HepG2 (cell line): ENCODE data around the gene PPP1R27. TPM values are rescaled to one million over a fixed set of nuclear protein-coding genes. Genes with fewer than 3 reads are reported as not detected.
A peak's percentile ranks its signal among the peaks of the same experiment; 100 is the strongest.

ENCODE experiments used
- ADNP ChIP-seq: sonication (generic); formaldehyde crosslinking; IDR thresholded peaks from 2 replicates; pipeline ENCODE4 v1.4.0; 2020; ENCODE audit warnings: missing genetic modification reagents
- BCL3 ChIP-seq: sonication (generic); formaldehyde crosslinking; IDR thresholded peaks from 2 replicates; pipeline ENCODE4 v1.5.1; 2020; ENCODE audit warnings: mild to moderate bottlenecking, missing genetic modification reagents, moderate library complexity
- CCDC6 ChIP-seq: sonication (generic); formaldehyde crosslinking; IDR thresholded peaks from 2 replicates; pipeline ENCODE4 v1.8.1; 2022; ENCODE audit warnings: mild to moderate bottlenecking, missing genetic modification reagents, moderate library complexity
- JUN ChIP-seq: sonication (generic); formaldehyde crosslinking; IDR thresholded peaks from 2 replicates; pipeline ENCODE4 v1.4.0; 2020; ENCODE audit warnings: mild to moderate bottlenecking, missing genetic modification reagents
- MAFK ChIP-seq, 2 experiments: IDR thresholded peaks in 1 of 2; conservative IDR thresholded peaks in 1 of 2; 2 replicates each; pipeline ENCODE4 v1.6.1; 2011; ENCODE audit warnings: improper control_type of control experiment in 2 of 2, low read length in 2 of 2
- MEIS2 ChIP-seq: sonication (generic); formaldehyde crosslinking; IDR thresholded peaks from 2 replicates; pipeline ENCODE4 v1.9.0; 2021; ENCODE audit warnings: mild to moderate bottlenecking, missing genetic modification reagents
- ONECUT2 ChIP-seq: sonication (generic); formaldehyde crosslinking; IDR thresholded peaks from 2 replicates; pipeline ENCODE4 v1.4.0; 2020; ENCODE audit warnings: missing genetic modification reagents
- PITX1 ChIP-seq: sonication (generic); formaldehyde crosslinking; IDR thresholded peaks from 2 replicates; pipeline ENCODE4 v1.5.1; 2020; ENCODE audit warnings: mild to moderate bottlenecking, missing genetic modification reagents
- RFXANK ChIP-seq: IDR thresholded peaks from 2 replicates; pipeline ENCODE4 v1.6.1; 2016
- ZBTB38 ChIP-seq: sonication (generic); formaldehyde crosslinking; IDR thresholded peaks from 2 replicates; pipeline ENCODE4 v1.5.1; 2020; ENCODE audit warnings: mild to moderate bottlenecking, missing genetic modification reagents
- ZBTB7B ChIP-seq: sonication (generic); formaldehyde crosslinking; IDR thresholded peaks from 2 replicates; pipeline ENCODE4 v1.4.0; 2020; ENCODE audit warnings: missing genetic modification reagents
- ZFP91 ChIP-seq: sonication (generic); formaldehyde crosslinking; IDR thresholded peaks from 2 replicates; pipeline ENCODE4 v1.9.0; 2022; ENCODE audit warnings: missing genetic modification reagents, mild to moderate bottlenecking, borderline replicate concordance
- ZFYVE20 ChIP-seq: sonication (generic); formaldehyde crosslinking; IDR thresholded peaks from 2 replicates; pipeline ENCODE4 v1.8.0; 2023; ENCODE audit warnings: low read depth, mild to moderate bottlenecking, moderate library complexity, missing genetic modification reagents, borderline replicate concordance
- ZMAT3 ChIP-seq: sonication (generic); formaldehyde crosslinking; conservative IDR thresholded peaks from 2 replicates; pipeline ENCODE4 v1.7.0; 2021; ENCODE audit warnings: missing genetic modification reagents
- ZNF225 ChIP-seq: sonication (generic); formaldehyde crosslinking; IDR thresholded peaks from 2 replicates; pipeline ENCODE4 v1.4.0; 2020; ENCODE audit warnings: mild to moderate bottlenecking, missing genetic modification reagents
- ZNF34 ChIP-seq: sonication (generic); formaldehyde crosslinking; IDR thresholded peaks from 2 replicates; pipeline ENCODE4 v1.4.0; 2020; ENCODE audit warnings: mild to moderate bottlenecking, missing genetic modification reagents, borderline replicate concordance
- ZNF501 ChIP-seq: sonication (generic); formaldehyde crosslinking; IDR thresholded peaks from 2 replicates; pipeline ENCODE4 v1.5.1; 2020; ENCODE audit warnings: mild to moderate bottlenecking, moderate library complexity, missing genetic modification reagents
- polyA plus RNA-seq, 8 experiments: library from polyadenylated mRNA; depleted of rRNA in 3 of 8; stranded (reverse) in 7 of 8; unstranded in 1 of 8; fragments of >200 nt; fragmentation: Illumina TruSeq in 4 of 8; extraction: Trizol in 4 of 8; gene quantifications; 2 replicates each; pipeline versions ENCODE4 v1.2.1 to v1.2.3, GENCODE V29; 2011 to 2016; ENCODE audit warnings: low read depth in 4 of 8, missing spikeins in 1 of 8, mixed read lengths in 1 of 8; ENCODE audit not compliant: insufficient read depth in 1 of 8
- total RNA-seq, 5 experiments: library from RNA; depleted of rRNA; stranded (reverse); fragments of >200 nt; fragmentation: Illumina TruSeq; extraction: Trizol; gene quantifications; 2 replicates each; pipeline ENCODE4 v1.2.3, GENCODE V29; 2016; ENCODE audit warnings: low read depth in 1 of 5
- TF ChIP-seq, protein P1 (sequence below): sonication (generic); formaldehyde crosslinking; IDR thresholded peaks from 2 replicates; pipeline ENCODE4 v1.4.0; 2020; ENCODE audit warnings: mild to moderate bottlenecking, missing genetic modification reagents, borderline replicate concordance
- TF ChIP-seq, protein P2 (sequence below): sonication (generic); formaldehyde crosslinking; IDR thresholded peaks from 2 replicates; pipeline ENCODE4 v1.4.0; 2020; ENCODE audit warnings: missing genetic modification reagents

PPP1R27 gene
- total and polyA plus RNA-seq, 2 of the 13 experiments (the other 11 are each of a cell fraction or from before 2014, with no cell fraction given), result 0.17 to 1.00 TPM

GRCh38 chr17:81833160-81833920, 1.5 kb downstream of the PPP1R27 start, which contains the start of gene MCRIP1 (continued):
- peak; percentile 61; the same call in 1 of the 2 replicates for TF ChIP-seq ADNP (CRISPR knock-in tag)
- TF ChIP-seq ZFYVE20 (CRISPR knock-in tag), result 0 out of 2 replicates have a peak, but pooled peaks have one; percentile 89
- peak; percentile 94; the same call in 1 of the 2 replicates for TF ChIP-seq MEIS2
- TF ChIP-seq PITX1 (CRISPR knock-in tag), result peak; percentile 39; the same call in 1 of the 2 replicates
- TF ChIP-seq ZNF34 (CRISPR knock-in tag), result peak; percentile 78; the same call in 1 of the 2 replicates
- TF ChIP-seq MAFK (conservative IDR thresholded peaks at IDR 0.05 in 1 of 2, IDR thresholded peaks at IDR 0.05 in 1 of 2; ENCODE audit: low read length in 2 of 2), result no peak
- peak; percentile 64; the same call in 1 of the 2 replicates for TF ChIP-seq ZMAT3 (CRISPR knock-in tag)
- peak; percentile 91 for TF ChIP-seq ZNF501 (CRISPR knock-in tag)
- TF ChIP-seq ZBTB38, result 0 out of 2 replicates have a peak, but pooled peaks have one; percentile 29
- TF ChIP-seq JUN (CRISPR knock-in tag), result peak; percentile 79
- peak; percentile 89 for TF ChIP-seq ONECUT2 (CRISPR knock-in tag)
- TF ChIP-seq RFXANK (CRISPR knock-in tag), result peak; percentile 63; the same call in 1 of the 2 replicates
- TF ChIP-seq, protein P1, sequence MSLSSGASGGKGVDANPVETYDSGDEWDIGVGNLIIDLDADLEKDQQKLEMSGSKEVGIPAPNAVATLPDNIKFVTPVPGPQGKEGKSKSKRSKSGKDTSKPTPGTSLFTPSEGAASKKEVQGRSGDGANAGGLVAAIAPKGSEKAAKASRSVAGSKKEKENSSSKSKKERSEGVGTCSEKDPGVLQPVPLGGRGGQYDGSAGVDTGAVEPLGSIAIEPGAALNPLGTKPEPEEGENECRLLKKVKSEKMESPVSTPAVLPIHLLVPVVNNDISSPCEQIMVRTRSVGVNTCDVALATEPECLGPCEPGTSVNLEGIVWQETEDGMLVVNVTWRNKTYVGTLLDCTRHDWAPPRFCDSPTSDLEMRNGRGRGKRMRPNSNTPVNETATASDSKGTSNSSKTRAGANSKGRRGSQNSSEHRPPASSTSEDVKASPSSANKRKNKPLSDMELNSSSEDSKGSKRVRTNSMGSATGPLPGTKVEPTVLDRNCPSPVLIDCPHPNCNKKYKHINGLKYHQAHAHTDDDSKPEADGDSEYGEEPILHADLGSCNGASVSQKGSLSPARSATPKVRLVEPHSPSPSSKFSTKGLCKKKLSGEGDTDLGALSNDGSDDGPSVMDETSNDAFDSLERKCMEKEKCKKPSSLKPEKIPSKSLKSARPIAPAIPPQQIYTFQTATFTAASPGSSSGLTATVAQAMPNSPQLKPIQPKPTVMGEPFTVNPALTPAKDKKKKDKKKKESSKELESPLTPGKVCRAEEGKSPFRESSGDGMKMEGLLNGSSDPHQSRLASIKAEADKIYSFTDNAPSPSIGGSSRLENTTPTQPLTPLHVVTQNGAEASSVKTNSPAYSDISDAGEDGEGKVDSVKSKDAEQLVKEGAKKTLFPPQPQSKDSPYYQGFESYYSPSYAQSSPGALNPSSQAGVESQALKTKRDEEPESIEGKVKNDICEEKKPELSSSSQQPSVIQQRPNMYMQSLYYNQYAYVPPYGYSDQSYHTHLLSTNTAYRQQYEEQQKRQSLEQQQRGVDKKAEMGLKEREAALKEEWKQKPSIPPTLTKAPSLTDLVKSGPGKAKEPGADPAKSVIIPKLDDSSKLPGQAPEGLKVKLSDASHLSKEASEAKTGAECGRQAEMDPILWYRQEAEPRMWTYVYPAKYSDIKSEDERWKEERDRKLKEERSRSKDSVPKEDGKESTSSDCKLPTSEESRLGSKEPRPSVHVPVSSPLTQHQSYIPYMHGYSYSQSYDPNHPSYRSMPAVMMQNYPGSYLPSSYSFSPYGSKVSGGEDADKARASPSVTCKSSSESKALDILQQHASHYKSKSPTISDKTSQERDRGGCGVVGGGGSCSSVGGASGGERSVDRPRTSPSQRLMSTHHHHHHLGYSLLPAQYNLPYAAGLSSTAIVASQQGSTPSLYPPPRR (CRISPR knock-in tag), result peak; percentile 85
- peak; percentile 92 for TF ChIP-seq BCL3 (CRISPR knock-in tag)
- TF ChIP-seq, protein P2, sequence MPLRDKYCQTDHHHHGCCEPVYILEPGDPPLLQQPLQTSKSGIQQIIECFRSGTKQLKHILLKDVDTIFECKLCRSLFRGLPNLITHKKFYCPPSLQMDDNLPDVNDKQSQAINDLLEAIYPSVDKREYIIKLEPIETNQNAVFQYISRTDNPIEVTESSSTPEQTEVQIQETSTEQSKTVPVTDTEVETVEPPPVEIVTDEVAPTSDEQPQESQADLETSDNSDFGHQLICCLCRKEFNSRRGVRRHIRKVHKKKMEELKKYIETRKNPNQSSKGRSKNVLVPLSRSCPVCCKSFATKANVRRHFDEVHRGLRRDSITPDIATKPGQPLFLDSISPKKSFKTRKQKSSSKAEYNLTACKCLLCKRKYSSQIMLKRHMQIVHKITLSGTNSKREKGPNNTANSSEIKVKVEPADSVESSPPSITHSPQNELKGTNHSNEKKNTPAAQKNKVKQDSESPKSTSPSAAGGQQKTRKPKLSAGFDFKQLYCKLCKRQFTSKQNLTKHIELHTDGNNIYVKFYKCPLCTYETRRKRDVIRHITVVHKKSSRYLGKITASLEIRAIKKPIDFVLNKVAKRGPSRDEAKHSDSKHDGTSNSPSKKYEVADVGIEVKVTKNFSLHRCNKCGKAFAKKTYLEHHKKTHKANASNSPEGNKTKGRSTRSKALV (CRISPR knock-in tag), result peak; percentile 76; the same call in 1 of the 2 replicates
- peak; percentile 84 for TF ChIP-seq ZFP91 (CRISPR knock-in tag)
- peak; percentile 93; the same call in 1 of the 2 replicates for TF ChIP-seq ZNF225 (CRISPR knock-in tag)
- peak; percentile 72; the same call in 1 of the 2 replicates for TF ChIP-seq ZBTB7B (CRISPR knock-in tag)
- peak; percentile 88; the same call in 1 of the 2 replicates for TF ChIP-seq CCDC6 (CRISPR knock-in tag)
